Ovary (tissue), 9 donors: Measurements from ENCODE around the gene GRIK3. TPM values are rescaled to one million over a fixed set of nuclear protein-coding genes. Genes with fewer than 3 reads are reported as not detected.

Experiments
- DNase-seq, 5 donors: peaks; one replicate each; pipeline ENCODE4 v3.0.0-alpha.2; 2019 to 2020
- H3K27ac ChIP-seq, 2 donors: fragments of 200-600 bp; one replicate each; pipeline versions ENCODE4 v1.5.1 to v1.8.0; 2019 to 2022
- H3K27me3 ChIP-seq: fragments of 200-600 bp; one replicate; pipeline ENCODE4 v1.8.0; 2022
- H3K36me3 ChIP-seq: fragments of 200-600 bp; sonication (generic); one replicate; pipeline ENCODE4 v1.5.1; 2019
- H3K4me1 ChIP-seq: one replicate; pipeline ENCODE4 v1.8.1; 2013; ENCODE audit warnings: mild to moderate bottlenecking, moderate library complexity; ENCODE audit not compliant: insufficient read depth
- H3K4me3 ChIP-seq: fragments of 200-600 bp; sonication (generic); one replicate; pipeline ENCODE4 v1.5.1; 2017
- H3K9me3 ChIP-seq, 2 donors: fragments of 200-600 bp in 1 of 2; sonication (generic) in 1 of 2; one replicate each; pipeline versions ENCODE4 v1.5.1 to v1.8.1; 2013 to 2019; ENCODE audit warnings: mild to moderate bottlenecking in 1 of 2, moderate library complexity in 1 of 2
- CTCF ChIP-seq, 3 donors: fragments of 450-650 bp in 2 of 3; fragments of 200-600 bp in 1 of 3; IDR thresholded peaks; one replicate each; pipeline versions ENCODE4 v1.5.1 to v1.8.0; 2016 to 2022; ENCODE audit warnings: antibody characterized with exemption in 3 of 3, mild to moderate bottlenecking in 1 of 3
- EP300 ChIP-seq: sonication (generic); formaldehyde crosslinking; IDR thresholded peaks from one replicate; pipeline ENCODE4 v1.6.1; 2017; ENCODE audit warnings: antibody characterized with exemption
- POLR2A ChIP-seq: fragments of 450-650 bp; IDR thresholded peaks from one replicate; pipeline ENCODE4 v1.6.1; 2017; ENCODE audit warnings: antibody characterized with exemption, mild to moderate bottlenecking, moderate library complexity
- WGBS, 3 donors: extraction: QIAGEN DNeasy Blood & Tissue Kit in 1 of 3; methylation state at CpG; one replicate each; pipeline versions ENCODE4 v1.1.5 to v1.1.7; 2013 to 2017; 5-methylcytosine and 5-hydroxymethylcytosine counted together
- intact Hi-C, 4 donors: fragments of 100-400 bp; cut with DNase I; formaldehyde crosslinking; loops; one replicate each; pipeline versions ENCODE4 v1.11.0 to v1.15.1; 2022 to 2023
- polyA plus RNA-seq, 2 donors: library from polyadenylated mRNA; stranded (reverse); fragments of 200-250 nt in 1 of 2; fragments of 350-450 nt in 1 of 2; fragmentation: Illumina TruSeq in 1 of 2; extraction: RNeasy Lipid Tissue Mini Kit (QIAGEN cat#74804) in 1 of 2; gene quantifications; one replicate each; pipeline ENCODE4 v1.2.3, GENCODE V29; 2013 to 2014
- total RNA-seq, 7 donors: library from RNA; depleted of rRNA in 2 of 7; stranded (reverse); fragments of >200 nt in 2 of 7; fragmentation: NEBNext Ultra II Directional in 3 of 7; extraction: Animal tissue kit (Norgen Biotek cat#: 25700) in 3 of 7; gene quantifications; one replicate each; pipeline versions ENCODE4 v1.1.0 to v1.2.4, GENCODE V29; 2016 to 2023
- donor health status: DM: no; HTN: no; CAD: no; lungs with moderate emphysema.
- donor health status: DM: no; HTN: no; CAD: no.
- donor health status: Bipolar disorder and iron deficiency.
- donor health status: DM: yes; HTN: yes; CAD: no.
- donor health status: DM: no; HTN: no; CAD: no.
- donor health status: DM: yes; HTN: yes; CAD: no.

The GRIK3 gene
- total and polyA plus RNA-seq, 9 donors, result 0.11 to 0.97 (median 0.32) TPM; not detected in 2

- intact Hi-C loops, result no loop called here
- H3K27me3 ChIP-seq, result no peaks in the 10 kb centered on the region
- H3K9me3 ChIP-seq, result no peaks in the 10 kb centered on the region
- WGBS, 3 donors, result 61 to 67% (median 65%) methylated on average over 9 of the region's 9 CpGs
- H3K27ac ChIP-seq, result no peak overlapping the region
- TF ChIP-seq CTCF (IDR thresholded peaks at IDR 0.05) (no peak), POLR2A (no peak), EP300 (no peak)
- H3K36me3 ChIP-seq, result no peaks in the 10 kb centered on the region
- no peaks in the 10 kb centered on the region for H3K4me1 ChIP-seq
- H3K4me3 ChIP-seq, result no peak overlapping the region
- no peak for DNase-seq
Measured at GRCh38 chr1:36784147-36784859, 250.0 kb downstream of the GRIK3 start.

GRCh38 chr1:36783475-36783874 is 250.8 kb downstream of the GRIK3 start:
- no peak for DNase-seq
- H3K27ac ChIP-seq, result no peak overlapping the region
- no peaks in the 10 kb centered on the region for H3K4me1 ChIP-seq
- TF ChIP-seq CTCF (IDR thresholded peaks at IDR 0.05) (no peak), EP300 (no peak), POLR2A (no peak)
- H3K27me3 ChIP-seq, result no peaks in the 10 kb centered on the region
- no peak overlapping the region for H3K4me3 ChIP-seq
- no peaks in the 10 kb centered on the region for H3K36me3 ChIP-seq
- intact Hi-C loops, result no loop called here
- no peaks in the 10 kb centered on the region for H3K9me3 ChIP-seq
- 68 to 88% (median 77%) methylated on average over 3 of the region's 3 CpGs for WGBS, 3 donors

GRCh38 chr1:36782785-36783184 is 251.5 kb downstream of the GRIK3 start:
- no peak for DNase-seq
- TF ChIP-seq POLR2A, result no peak
- no peak for TF ChIP-seq EP300
- no peak for TF ChIP-seq CTCF (IDR thresholded peaks at IDR 0.05)
- intact Hi-C loops, result no loop called here
- no peaks in the 10 kb centered on the region for H3K4me1 ChIP-seq
- H3K27me3 ChIP-seq, result no peaks in the 10 kb centered on the region
- H3K9me3 ChIP-seq, result no peaks in the 10 kb centered on the region
- 35 to 60% (median 43%) methylated on average over 2 of the region's 2 CpGs for WGBS, 3 donors
- no peak overlapping the region for H3K4me3 ChIP-seq
- H3K27ac ChIP-seq, result no peak overlapping the region
- no peaks in the 10 kb centered on the region for H3K36me3 ChIP-seq

- TF ChIP-seq POLR2A (no peak), CTCF (IDR thresholded peaks at IDR 0.05) (no peak), EP300 (no peak)
- intact Hi-C loops, result no loop called here
- no peak overlapping the region for H3K27ac ChIP-seq
- H3K4me1 ChIP-seq, result no peaks in the 10 kb centered on the region
- no peak for DNase-seq
- H3K4me3 ChIP-seq, result no peak overlapping the region
- no peaks in the 10 kb centered on the region for H3K36me3 ChIP-seq
- H3K9me3 ChIP-seq, result no peaks in the 10 kb centered on the region
- H3K27me3 ChIP-seq, result no peaks in the 10 kb centered on the region
- 64 to 72% (median 70%) methylated on average over 6 of the region's 6 CpGs for WGBS, 3 donors
Measured at GRCh38 chr1:36782085-36782484, 252.2 kb downstream of the GRIK3 start.
